Ureter (tissue), 1 donor: ENCODE results near the gene ZNF784. TPM values are rescaled to one million over a fixed set of nuclear protein-coding genes. Genes with fewer than 3 reads are reported as not detected.

Experiments used
- DNase-seq: peaks from one replicate; pipeline ENCODE4 v3.0.0-alpha.2; 2020; ENCODE audit warnings: low spot score
- total RNA-seq: library from RNA; stranded (reverse); gene quantifications from one replicate; pipeline ENCODE4 v1.2.4, GENCODE V29; 2023
- donor health status: DM: yes; HTN: yes; CAD: no.

The ZNF784 gene
- total RNA-seq, 1 donor from 2014 or later = 9.5 TPM

- DNase-seq = no peak
These were observed 22.0 kb downstream of the ZNF784 start for GRCh38 chr19:55602104-55603001.

- no peak for DNase-seq
These were observed 23.3 kb downstream of the ZNF784 start for GRCh38 chr19:55601084-55601483.

GRCh38 chr19:55600662-55601028 lies 23.7 kb downstream of the ZNF784 start:
- no peak for DNase-seq

GRCh38 chr19:55599842-55600661 lies 24.3 kb downstream of the ZNF784 start, which contains the start of gene ZNF524:
Gene ZNF524, plus strand, starts transcription at chr19:55600288. Its CDS starts 1,825 bp downstream, at chr19:55602113.
- peak; percentile 85 for DNase-seq

GRCh38 chr19:55599468-55599841 lies 24.9 kb downstream of the ZNF784 start, which contains the start of gene FIZ1:
Gene FIZ1, minus strand, starts transcription at chr19:55599517. Its CDS starts 1,652 bp downstream, at chr19:55597865.
- DNase-seq = peak; percentile 99

GRCh38 chr19:55598719-55599467 lies 25.5 kb downstream of the ZNF784 start:
- DNase-seq = peak; percentile 95

GRCh38 chr19:55598034-55598433 lies 26.3 kb downstream of the ZNF784 start:
- no peak for DNase-seq

- DNase-seq = no peak
These were observed 26.9 kb downstream of the ZNF784 start for GRCh38 chr19:55597501-55597921.

GRCh38 chr19:55596304-55596703 lies 28.1 kb downstream of the ZNF784 start:
- no peak for DNase-seq

GRCh38 chr19:55594996-55595545 lies 29.3 kb downstream of the ZNF784 start:
- no peak for DNase-seq

GRCh38 chr19:55593096-55593772 lies 31.1 kb downstream of the ZNF784 start:
- no peak for DNase-seq

GRCh38 chr19:55592391-55593090 lies 31.8 kb downstream of the ZNF784 start:
- no peak for DNase-seq

- DNase-seq = no peak
These were observed 32.8 kb downstream of the ZNF784 start for GRCh38 chr19:55591555-55591954.

GRCh38 chr19:55590617-55591016 lies 33.7 kb downstream of the ZNF784 start:
- no peak for DNase-seq

GRCh38 chr19:55590109-55590508 lies 34.3 kb downstream of the ZNF784 start:
- DNase-seq = no peak

- DNase-seq = no peak
These were observed 35.6 kb downstream of the ZNF784 start for GRCh38 chr19:55588738-55589137.

GRCh38 chr19:55586976-55587668 lies 37.2 kb downstream of the ZNF784 start:
- DNase-seq = peak; percentile 95

GRCh38 chr19:55585658-55586339 lies 38.6 kb downstream of the ZNF784 start:
- peak; percentile 78 for DNase-seq

- no peak for DNase-seq
These were observed 39.5 kb downstream of the ZNF784 start for GRCh38 chr19:55584871-55585270.
